SH-SY5Y (cell line): ENCODE results near the gene PDHX.

Experiments used
- GATA2 ChIP-seq: IDR thresholded peaks from 2 replicates; pipeline ENCODE4 v1.6.1; 2011; ENCODE audit warnings: mild to moderate bottlenecking, low read depth, low read length
- GATA3 ChIP-seq: IDR thresholded peaks from 2 replicates; pipeline ENCODE4 v1.6.1; 2011; ENCODE audit warnings: low read depth, mild to moderate bottlenecking, low read length, moderate library complexity

Gene PDHX

DNA sequence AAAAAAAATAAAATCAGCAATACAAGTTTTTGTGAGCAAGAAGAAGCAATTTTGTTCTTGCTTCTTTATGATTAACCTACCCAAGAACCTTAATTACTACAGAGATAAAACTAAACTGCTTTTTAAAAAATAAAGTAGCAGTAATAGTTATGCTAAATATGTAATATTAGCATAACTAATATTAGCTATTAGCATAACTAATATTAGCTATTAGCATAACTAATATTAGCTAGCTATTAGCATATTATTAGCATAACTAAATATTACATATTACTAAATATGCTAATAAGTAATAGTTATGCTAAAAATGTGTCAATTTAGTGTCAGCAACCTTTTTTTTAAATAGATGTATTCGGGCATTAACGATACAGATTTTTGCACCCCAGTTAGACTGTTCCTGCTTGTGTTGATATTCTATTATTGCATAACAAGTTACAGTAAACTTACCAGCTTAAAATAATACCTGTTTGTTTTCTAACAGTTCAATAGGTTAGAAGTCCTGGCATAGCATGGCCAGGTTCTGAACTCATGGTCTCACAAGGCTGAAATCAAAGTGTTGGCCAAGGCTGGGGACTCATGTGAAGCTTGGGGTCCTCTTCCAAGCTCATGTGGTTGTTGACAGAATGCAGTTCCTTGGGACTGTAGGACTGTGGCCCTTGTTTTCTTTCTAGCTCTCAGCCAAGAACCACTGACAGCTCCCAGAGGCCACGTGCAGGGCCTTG lies 48.4 kb downstream of the PDHX start:
- TF ChIP-seq GATA2 (no peak), GATA3 (no peak)

GRCh38 chr11:34968862-34969261 lies 52.4 kb downstream of the PDHX start:
- no peak for TF ChIP-seq GATA3
- no peak for TF ChIP-seq GATA2

GRCh38 chr11:34970033-34970432 lies 53.6 kb downstream of the PDHX start:
- TF ChIP-seq GATA2 (no peak), GATA3 (no peak)

DNA sequence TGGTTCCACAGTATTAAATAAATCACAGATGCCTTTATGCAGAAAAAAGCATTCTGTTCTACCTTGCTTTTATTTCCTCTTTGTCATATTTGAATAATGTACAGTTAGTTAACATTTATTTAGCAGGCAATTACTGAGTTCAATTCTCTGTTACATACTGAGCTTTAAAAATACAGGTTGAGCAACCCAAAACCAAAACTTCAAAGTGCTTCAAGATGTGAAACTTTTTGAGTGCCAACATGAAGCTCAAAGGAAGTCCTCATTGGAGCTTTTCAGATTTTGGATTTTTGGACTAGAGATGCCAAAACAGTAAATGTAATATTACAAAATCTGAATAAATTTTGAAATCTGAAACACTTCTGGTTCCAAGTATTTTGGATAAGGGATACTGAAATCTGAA lies 54.1 kb downstream of the PDHX start:
- TF ChIP-seq GATA2 (no peak), GATA3 (no peak)

GRCh38 chr11:34971928-34972327 lies 55.5 kb downstream of the PDHX start:
- no peak for TF ChIP-seq GATA3
- TF ChIP-seq GATA2, result no peak

DNA sequence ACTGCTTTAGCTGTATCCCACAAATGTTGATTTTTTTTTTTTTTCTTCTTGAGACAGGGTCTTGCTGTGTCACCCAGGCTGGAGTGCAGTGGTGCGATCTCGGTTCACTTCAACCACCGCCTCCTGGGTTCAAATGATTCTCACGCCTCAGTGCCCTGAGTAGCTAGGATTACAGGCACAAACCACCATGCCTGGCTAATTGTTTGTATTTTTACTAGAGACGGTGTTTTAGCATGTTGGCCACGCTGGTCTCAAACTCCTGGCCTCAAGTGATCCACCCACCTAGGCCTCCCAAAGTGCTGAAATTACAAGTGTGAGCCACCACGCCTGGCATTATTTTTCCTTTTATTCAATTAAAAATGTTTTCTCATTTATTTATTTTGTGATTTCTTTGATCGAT lies 55.9 kb downstream of the PDHX start:
- TF ChIP-seq GATA2 (no peak), GATA3 (no peak)

DNA sequence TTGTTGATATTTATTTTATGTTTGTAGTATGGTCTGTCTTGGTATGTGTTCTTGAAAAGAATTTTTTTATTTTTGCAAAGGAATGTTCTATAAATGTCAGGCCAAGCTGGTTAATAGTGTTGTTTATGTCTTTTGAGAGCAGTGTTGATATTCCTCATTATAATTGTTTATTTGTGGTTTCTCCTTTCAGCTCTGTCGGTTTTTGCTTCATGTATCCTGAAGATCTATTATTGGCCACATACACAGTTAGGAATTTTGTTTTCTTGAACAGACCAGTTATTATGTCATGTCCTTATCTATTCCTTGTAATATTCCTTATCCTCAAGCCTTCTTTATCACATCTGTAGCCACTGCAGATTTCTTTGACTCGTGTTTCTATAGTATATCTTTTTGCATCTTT lies 56.5 kb downstream of the PDHX start:
- no peak for TF ChIP-seq GATA2
- no peak for TF ChIP-seq GATA3

DNA sequence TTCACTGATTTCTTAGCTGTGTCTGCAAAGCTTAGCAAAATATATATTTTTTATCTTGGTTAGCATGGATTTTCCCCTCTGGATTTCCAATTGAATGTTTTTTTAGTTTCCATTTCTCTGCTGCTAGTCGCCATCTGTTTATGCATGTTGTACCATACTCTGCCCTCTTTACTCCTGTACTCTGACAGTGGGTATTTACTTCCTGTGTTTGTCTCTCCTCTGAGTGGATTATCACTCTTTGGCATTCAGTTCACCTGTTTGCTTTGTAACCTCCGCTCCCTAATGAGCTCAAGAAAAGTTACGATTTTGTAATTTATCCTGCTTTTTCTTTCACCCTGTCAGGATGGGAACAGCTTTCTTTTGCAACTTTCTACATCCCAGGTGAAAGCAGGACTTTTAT lies 59.1 kb downstream of the PDHX start:
- TF ChIP-seq GATA3, result no peak
- no peak for TF ChIP-seq GATA2

GRCh38 chr11:34976496-34977088 lies 60.2 kb downstream of the PDHX start:
- TF ChIP-seq GATA2 (no peak), GATA3 (no peak)

- no peak for TF ChIP-seq GATA2
- TF ChIP-seq GATA3, result no peak
Observed at GRCh38 chr11:34977089-34977912, 60.9 kb downstream of the PDHX start.

DNA sequence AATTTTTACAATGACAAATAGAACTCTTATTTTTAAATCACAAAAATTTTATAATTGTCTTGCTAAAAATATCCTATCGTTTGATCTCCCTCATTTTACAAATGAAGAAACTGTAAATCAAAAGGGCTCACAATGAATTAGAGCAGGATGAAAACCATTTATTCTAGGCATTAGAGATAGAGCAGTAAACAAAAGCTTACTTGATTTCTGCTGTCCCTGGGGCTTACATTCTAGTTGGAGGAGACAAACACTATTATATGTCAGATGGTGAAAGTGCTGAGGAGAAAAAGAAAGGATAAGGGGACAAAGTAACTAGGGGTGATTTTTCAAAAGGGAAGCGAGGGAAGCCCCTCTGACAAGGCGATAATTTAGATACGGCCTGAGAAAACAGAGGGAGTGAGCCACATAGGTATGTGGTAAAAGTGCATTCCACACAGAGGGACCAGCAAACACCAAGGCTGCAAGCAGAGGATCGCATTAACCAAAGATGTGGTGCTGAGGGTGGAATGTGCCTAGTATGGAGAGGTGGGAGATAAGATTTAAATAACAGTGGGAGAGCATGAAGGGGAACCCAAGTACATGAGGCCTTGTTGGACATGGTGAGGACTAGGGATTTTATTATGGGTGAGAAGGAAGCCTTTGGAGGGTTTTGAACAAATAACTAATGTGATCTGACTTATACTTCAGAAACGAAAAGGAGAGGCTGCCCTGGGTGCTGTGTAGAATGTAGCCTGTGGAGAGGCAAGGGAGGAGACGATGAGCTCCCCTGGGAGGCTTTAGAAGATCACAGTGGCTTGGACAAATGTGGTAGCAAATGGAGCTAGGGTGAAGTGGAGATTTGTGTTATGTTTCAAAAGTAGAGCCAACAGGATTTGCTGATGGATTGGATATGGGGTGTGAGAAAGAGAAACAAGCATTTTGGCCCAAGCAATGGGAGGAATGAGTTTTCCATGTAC lies 62.1 kb downstream of the PDHX start:
- TF ChIP-seq GATA3 (no peak), GATA2 (no peak)

DNA sequence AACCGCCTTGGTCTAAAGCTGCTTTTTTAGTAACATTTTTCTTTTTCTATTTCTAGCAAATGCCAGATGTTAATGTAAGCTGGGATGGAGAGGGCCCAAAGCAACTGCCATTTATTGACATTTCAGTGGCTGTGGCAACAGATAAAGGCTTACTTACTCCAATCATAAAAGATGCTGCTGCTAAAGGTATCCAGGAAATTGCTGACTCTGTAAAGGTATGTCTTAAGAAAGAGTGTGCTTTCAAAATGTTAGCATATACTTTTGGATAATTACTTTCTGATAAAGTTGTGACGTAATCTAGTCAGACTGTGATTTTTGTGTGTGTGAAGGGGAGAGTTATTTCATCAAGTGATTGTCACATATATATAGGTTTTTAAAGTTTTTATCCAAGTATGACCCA lies 68.1 kb downstream of the PDHX start:
- TF ChIP-seq GATA3, result no peak
- TF ChIP-seq GATA2, result no peak

DNA sequence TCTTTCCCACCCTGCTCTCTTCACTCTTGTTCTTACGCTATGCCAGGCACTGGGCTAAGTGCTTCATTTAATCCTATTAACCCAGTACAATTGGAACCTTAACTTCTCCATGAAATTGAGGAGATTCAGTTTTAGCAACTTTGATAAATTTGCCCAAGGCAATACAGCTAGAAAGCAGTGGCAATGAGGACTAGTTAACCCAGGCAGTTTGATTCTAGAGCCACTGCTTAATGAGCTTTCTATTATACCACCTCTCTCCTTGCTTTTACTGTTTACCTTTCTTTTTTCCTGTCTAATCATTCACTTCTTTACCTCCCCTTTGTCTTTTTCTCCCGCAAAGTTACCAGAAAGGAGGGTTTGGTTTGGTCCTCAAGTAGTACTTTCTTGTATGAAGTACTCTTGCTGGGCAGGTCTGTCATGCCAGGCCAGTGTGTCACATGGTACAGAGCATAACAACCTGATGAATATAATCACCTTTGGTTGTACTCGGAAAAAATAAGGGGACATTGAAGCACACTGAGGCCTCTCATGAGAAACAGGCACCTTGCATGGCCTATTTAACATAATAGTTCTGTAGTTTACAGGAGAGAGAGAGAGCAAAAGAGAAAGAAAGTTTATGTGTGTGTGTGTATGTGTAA lies 70.6 kb downstream of the PDHX start:
- TF ChIP-seq GATA2 (no peak), GATA3 (no peak)
